ENCODE results near the gene A2ML1.

Gene A2ML1

DNA sequence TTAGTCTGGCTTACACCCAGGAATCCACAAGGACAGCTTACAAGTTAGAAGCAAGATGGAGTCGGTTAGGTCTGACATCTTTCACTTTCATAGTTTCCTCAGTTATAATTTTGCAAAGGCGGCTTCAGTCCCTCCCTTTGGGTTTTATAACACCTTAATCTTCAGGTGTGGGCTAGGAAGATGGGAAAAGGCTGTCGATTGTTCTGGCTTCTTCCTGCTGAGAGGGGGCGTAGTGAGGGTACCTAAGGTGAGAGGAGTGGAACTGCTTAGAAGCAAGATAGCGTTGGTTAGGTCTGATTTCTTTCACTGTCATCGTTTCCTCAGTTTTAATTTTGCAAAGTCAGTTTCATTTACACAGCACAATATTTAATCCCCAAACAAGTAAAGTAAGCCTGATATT, 10.1 kb downstream of the A2ML1 start:
- Histone ChIP-seq H3K27ac (no peak overlapping the region), H3K9me3 (no peaks in the 10 kb centered on the region), H3K27me3 (no peaks in the 10 kb centered on the region), H3K36me3 (no peaks in the 10 kb centered on the region), H3K4me1 (no peaks in the 10 kb centered on the region), H3K4me3 (no peak overlapping the region)
- DNase-seq, result no peak
- TF ChIP-seq, protein P1, sequence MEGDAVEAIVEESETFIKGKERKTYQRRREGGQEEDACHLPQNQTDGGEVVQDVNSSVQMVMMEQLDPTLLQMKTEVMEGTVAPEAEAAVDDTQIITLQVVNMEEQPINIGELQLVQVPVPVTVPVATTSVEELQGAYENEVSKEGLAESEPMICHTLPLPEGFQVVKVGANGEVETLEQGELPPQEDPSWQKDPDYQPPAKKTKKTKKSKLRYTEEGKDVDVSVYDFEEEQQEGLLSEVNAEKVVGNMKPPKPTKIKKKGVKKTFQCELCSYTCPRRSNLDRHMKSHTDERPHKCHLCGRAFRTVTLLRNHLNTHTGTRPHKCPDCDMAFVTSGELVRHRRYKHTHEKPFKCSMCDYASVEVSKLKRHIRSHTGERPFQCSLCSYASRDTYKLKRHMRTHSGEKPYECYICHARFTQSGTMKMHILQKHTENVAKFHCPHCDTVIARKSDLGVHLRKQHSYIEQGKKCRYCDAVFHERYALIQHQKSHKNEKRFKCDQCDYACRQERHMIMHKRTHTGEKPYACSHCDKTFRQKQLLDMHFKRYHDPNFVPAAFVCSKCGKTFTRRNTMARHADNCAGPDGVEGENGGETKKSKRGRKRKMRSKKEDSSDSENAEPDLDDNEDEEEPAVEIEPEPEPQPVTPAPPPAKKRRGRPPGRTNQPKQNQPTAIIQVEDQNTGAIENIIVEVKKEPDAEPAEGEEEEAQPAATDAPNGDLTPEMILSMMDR (IDR thresholded peaks at IDR 0.05), result no peak
- intact Hi-C loops (cut with DNase I; ENCODE audit: low total_unique reads), result no loop called here

DNA sequence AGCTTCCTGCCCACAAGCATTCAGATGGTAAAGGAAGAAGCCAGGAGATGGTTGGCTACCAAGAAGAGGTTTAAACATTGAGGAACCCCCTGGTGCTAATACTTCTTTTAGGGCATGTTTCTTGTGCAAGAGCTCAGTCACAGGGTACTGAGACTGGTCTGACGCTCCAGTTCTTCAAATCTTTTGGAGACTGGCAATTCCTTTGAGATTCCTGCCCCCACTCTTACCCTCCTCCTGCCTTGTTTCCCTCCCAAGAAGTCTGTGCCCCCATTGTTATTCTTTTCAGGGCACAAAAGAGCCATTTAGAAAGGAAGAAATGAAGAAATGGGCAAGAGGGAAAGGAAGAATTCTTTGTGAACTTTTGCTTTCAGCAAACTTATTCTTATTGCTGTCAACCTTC, 11.8 kb downstream of the A2ML1 start:
- Histone ChIP-seq H3K9me3 (no peaks in the 10 kb centered on the region), H3K27me3 (no peaks in the 10 kb centered on the region), H3K27ac (no peak overlapping the region), H3K36me3 (no peaks in the 10 kb centered on the region), H3K4me3 (no peak overlapping the region), H3K4me1 (no peaks in the 10 kb centered on the region)
- DNase-seq, result no peak
- TF ChIP-seq, protein P1 (IDR thresholded peaks at IDR 0.05), result no peak
- intact Hi-C loops (cut with DNase I; ENCODE audit: low total_unique reads), result no loop called here

DNA sequence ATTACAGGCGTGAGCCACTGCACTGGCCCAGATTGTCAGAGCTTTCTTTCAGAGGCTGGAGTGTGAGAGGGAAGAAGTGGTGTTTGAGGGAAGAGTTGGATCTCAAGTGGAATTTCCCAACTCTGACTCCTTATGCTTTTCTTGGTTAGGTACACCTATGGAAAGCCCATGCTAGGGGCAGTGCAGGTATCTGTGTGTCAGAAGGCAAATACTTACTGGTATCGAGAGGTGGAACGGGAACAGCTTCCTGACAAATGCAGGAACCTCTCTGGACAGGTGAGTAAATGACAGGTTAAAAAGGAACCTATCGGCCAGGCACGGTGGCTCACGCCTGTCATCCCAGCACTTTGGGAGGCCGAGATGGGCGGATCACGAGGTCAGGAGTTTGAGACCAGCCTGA, 14.9 kb downstream of the A2ML1 start:
- no peak for DNase-seq
- intact Hi-C loops (cut with DNase I; ENCODE audit: low total_unique reads), result no loop called here
- H3K27ac ChIP-seq, result no peak overlapping the region
- no peaks in the 10 kb centered on the region for H3K36me3 ChIP-seq
- TF ChIP-seq, protein P1 (IDR thresholded peaks at IDR 0.05), result no peak
- H3K4me3 ChIP-seq, result no peak overlapping the region
- no peaks in the 10 kb centered on the region for H3K4me1 ChIP-seq
- H3K9me3 ChIP-seq, result no peaks in the 10 kb centered on the region
- H3K27me3 ChIP-seq, result no peaks in the 10 kb centered on the region

DNA sequence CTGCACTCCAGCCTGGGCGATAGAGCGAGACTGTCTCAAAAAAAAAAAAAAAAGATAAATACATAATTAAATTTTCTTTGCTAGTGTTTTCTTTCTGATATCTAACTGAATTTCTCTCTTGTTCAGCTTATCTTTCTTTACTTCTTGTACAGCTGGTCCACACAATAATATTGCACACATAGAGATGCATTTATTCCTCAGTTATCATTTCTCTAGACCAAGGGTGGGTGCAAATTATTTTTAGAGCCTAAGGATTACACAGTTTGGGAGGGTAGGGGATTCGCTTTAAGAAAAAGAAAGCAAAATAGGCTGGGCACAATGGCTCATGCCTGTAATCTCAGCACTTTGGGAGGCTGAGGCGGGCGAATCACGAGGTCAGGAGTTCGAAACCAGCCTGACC, 17.9 kb downstream of the A2ML1 start:
- Histone ChIP-seq H3K9me3 (no peaks in the 10 kb centered on the region), H3K36me3 (no peaks in the 10 kb centered on the region), H3K4me3 (no peak overlapping the region), H3K27ac (no peak overlapping the region), H3K27me3 (no peaks in the 10 kb centered on the region), H3K4me1 (peaks cover 0 to 4% (median 0%) of the 10 kb centered on the region in 4 donors)
- TF ChIP-seq, protein P1 (IDR thresholded peaks at IDR 0.05), result no peak
- no peak for DNase-seq
- intact Hi-C loops (cut with DNase I; ENCODE audit: low total_unique reads), result no loop called here

DNA sequence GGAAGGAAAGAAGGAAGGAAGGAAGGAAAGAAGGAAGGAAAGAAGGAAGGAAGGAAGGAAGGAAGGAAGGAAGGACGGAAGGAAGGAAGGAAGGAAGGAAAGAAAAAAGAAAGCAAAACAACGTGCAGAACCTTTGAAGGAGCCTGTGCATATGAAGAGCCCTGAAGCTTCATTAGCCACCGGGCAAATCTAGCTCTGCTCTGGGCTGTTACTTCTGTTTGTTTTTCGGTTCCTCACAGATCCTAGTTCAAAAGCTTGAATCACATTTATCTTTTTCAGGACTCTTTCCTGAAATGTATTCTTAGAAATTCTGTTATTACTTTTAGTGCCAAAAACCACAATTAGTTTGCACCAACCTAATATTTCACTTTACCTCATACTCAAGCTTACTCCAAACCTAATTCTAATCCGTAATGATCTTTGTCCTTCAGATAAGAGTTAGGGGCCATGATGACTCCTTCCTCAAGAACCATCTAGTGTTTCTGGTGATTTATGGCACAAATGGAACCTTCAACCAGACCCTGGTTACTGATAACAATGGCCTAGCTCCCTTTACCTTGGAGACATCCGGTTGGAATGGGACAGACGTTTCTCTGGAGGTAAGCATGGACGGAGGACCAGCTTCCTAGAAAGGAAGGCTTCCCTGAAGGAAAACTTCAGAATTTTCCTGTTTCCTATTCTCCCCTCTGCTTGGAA, 18.7 kb downstream of the A2ML1 start:
- intact Hi-C loops (cut with DNase I; ENCODE audit: low total_unique reads), result no loop called here
- Histone ChIP-seq H3K9me3 (no peaks in the 10 kb centered on the region), H3K4me3 (no peak overlapping the region), H3K4me1 (peaks cover 0 to 4% (median 0%) of the 10 kb centered on the region in 4 donors), H3K36me3 (no peaks in the 10 kb centered on the region), H3K27me3 (no peaks in the 10 kb centered on the region), H3K27ac (no peak overlapping the region)
- TF ChIP-seq, protein P1 (IDR thresholded peaks at IDR 0.05), result no peak
- no peak for DNase-seq

DNA sequence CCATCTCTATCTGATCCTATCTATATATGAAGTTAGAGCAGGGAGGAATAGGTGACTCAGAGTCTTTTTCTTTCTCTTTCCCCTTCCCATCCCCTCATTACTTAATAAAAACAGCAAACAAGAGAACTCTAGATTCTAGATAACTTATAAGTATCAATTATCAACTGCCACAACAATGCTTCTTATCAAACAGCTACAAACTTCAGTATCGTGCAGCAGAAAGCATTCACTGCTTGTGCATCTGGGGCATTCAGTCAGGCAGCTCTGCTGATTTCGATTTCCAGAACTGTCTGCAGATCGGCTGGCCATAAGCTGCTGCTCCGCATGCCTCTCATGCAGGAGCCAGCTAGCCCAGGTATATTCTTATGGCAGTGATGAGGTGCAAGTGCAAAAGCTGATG, 19.4 kb downstream of the A2ML1 start:
- TF ChIP-seq, protein P1 (IDR thresholded peaks at IDR 0.05), result no peak
- Histone ChIP-seq H3K9me3 (no peaks in the 10 kb centered on the region), H3K36me3 (no peaks in the 10 kb centered on the region), H3K27ac (no peak overlapping the region), H3K27me3 (no peaks in the 10 kb centered on the region), H3K4me3 (no peak overlapping the region), H3K4me1 (peaks cover 0 to 4% (median 0%) of the 10 kb centered on the region in 4 donors)
- DNase-seq, result no peak
- intact Hi-C loops (cut with DNase I; ENCODE audit: low total_unique reads), result no loop called here
